AG08395 (cell line): Measurements from ENCODE around the gene TMEM222.
"Not testable (repeated sequence)": the region's sequence is repeated elsewhere in the genome, so short reads cannot be mapped to it uniquely, and the experiment has no call there.

Experiments
- DNase-seq: peaks from one replicate; pipeline ENCODE4 v3.0.0; 2012; ENCODE audit warnings: mixed read lengths, low spot score

Gene TMEM222

GRCh38 chr1:27380766-27381733, 59.1 kb downstream of the TMEM222 start:
- no peak for DNase-seq

- no peak for DNase-seq
Measured at GRCh38 chr1:27381969-27382762, 60.2 kb downstream of the TMEM222 start.

- DNase-seq = no peak
Measured at GRCh38 chr1:27383039-27383605, 61.2 kb downstream of the TMEM222 start, which contains the start of gene CD164L2. Gene CD164L2, minus strand, starts transcription at chr1:27383333. Its CDS starts 94 bp downstream, at chr1:27383239.

- no peak for DNase-seq
Measured at GRCh38 chr1:27383661-27384060, 61.7 kb downstream of the TMEM222 start.

GRCh38 chr1:27384797-27385196, 62.8 kb downstream of the TMEM222 start:
- not testable (repeated sequence) for DNase-seq
